Occipital lobe (tissue), 2 donors: ENCODE measurements around the gene ATP8B1. TPM values are rescaled to one million over a fixed set of nuclear protein-coding genes. Genes with fewer than 3 reads are reported as not detected.
"Not testable (repeated sequence)": the region's sequence is repeated elsewhere in the genome, so short reads cannot be mapped to it uniquely, and the experiment has no call there.

Source experiments
- DNase-seq: peaks from one replicate; lab custom pipeline; 2025; lab: John Stamatoyannopoulos, UW
- total RNA-seq: library from RNA; depleted of rRNA; stranded (reverse); fragments of >200 nt; gene quantifications from one replicate; pipeline ENCODE4 v1.2.3, GENCODE V29; 2014

ATP8B1 gene
- total RNA-seq, 1 donor from 2014 or later: 2.5 TPM

GRCh38 chr18:57768537-57769326 lies 34.4 kb downstream of the ATP8B1 start:
- DNase-seq: no peak

DNA sequence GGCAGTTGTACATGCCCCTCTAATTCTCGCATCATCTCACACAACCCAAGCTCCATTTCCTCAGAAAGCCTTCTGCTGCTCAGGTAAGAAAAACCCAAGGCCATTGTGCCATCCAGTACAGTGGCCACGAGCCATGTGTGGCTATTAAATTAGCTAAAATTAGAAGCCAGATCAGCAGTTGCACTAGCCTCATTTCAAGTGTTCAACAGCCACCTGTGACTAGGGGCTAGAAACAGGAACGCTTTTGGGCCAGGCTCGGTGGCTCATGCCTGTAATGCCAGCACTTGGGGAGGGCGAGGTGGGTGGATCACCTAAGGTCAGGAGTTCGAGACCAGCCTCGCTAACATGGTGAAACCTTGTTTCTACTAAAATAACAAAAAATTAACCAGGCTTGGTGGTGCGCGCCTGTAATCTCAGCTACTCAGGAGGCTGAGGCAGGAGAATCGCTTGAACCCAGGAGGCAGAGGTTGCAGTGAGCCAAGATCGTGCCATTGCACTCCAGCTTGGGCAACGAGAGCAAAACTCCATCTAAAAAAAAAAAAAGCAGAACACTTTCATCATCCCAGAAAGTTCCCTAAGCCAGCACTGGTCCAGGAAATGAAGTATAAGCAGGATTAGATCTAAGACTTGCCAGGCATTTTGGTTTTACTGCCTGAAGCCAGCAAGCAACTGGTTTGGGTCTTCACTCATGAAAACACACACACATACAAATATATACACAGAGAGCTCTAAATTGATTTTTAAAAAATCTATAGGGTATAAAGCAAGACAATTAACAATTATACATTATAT lies 35.7 kb downstream of the ATP8B1 start:
- DNase-seq: no peak

GRCh38 chr18:57764995-57765394 lies 38.1 kb downstream of the ATP8B1 start:
- DNase-seq: no peak

GRCh38 chr18:57764087-57764486 lies 39.0 kb downstream of the ATP8B1 start:
- no peak for DNase-seq

GRCh38 chr18:57762686-57763085 lies 40.4 kb downstream of the ATP8B1 start:
- no peak for DNase-seq

- no peak for DNase-seq
These were observed 43.5 kb downstream of the ATP8B1 start for GRCh38 chr18:57759650-57760049.

DNA sequence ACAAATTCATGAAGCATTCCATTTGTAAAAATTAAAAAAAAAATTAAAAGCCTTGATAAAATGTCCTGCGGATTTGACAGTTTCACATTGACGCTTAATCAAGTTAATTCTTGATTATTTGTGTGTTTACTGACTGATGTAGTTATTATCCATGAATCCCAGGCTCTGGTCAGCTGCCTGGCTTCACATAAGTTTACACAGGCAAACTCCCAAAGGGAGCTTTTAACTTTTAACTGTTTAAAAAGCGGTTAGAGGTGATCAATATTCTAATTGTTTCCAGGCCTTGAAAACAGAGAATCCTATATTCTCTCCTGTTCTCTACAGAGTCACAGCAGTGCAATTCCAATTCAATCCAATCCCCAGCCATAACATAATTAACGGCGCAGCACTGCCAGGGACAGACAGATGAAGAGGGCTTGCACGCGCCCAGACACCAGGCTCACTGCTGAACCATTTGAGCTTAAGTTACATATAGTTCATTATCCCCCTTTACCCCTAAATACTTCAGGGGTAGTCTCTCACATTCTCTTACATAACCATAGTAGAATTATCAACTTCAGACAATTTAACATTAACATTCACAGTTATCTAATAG lies 47.5 kb downstream of the ATP8B1 start:
- no peak for DNase-seq

- no peak for DNase-seq
These were observed 48.4 kb downstream of the ATP8B1 start for GRCh38 chr18:57754577-57755338.

- no peak for DNase-seq
These were observed 50.1 kb downstream of the ATP8B1 start for GRCh38 chr18:57753063-57753462.

DNA sequence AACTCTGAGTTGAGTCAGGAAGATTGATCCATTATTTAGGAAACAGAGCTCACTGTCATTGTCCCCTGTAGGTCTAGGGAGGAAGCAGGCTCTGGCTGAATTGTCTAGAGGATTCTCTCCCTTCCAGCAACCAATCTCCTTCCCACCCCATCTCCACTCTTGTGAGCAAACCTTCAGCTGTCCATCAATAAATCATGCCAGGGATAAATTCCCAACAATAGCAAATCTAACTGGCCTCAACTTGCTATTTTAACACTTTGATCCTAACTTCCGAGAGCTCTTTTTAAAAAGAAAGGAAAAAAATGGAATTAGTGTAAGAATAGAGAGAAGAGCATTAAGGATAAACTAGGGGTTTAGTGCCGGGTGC lies 53.5 kb downstream of the ATP8B1 start:
- DNase-seq: no peak

- no peak for DNase-seq
These were observed 54.1 kb downstream of the ATP8B1 start for GRCh38 chr18:57748770-57749603.

DNA sequence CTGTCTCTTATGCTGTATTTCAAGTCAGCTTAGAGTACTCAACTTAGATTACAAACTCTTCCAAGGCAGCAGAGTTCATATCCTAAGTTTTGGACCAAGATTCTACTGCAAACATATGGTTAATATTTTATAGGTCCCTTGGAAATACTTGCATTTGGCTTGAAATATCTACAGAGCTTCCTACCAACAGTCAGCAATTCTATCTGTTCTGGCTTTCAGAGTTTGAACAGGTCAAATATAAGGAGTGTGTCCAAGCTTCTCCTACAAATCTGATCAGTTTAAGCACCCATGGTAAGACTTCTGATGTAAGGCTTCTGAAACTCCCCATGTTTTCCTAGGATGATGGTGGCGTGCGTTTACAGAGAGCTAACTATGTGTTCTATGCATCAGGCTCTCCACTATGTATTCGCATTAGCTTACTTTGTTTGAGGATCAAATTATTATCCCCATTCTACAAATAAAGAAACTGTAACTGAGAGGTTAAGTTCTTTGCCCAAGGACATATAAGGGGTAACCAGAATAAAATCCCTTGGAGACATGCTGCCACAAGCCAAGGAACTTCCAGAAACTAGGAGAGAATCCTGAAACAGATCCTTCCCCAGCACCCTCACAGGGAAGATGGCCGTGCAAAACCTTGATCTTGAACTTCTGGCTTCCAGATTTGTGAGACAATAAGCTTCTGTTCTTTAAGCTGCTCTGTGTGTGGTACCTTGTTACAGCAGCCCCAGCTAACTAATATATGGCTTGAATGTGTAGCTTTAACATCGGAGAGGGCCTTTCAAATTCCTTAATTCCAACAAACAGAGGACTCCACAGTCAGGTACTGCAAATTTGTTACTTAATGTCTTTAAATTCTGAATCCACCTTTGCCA lies 55.1 kb downstream of the ATP8B1 start:
- no peak for DNase-seq

GRCh38 chr18:57744211-57744694 lies 58.9 kb downstream of the ATP8B1 start:
- DNase-seq: no peak

- no peak for DNase-seq
These were observed 60.1 kb downstream of the ATP8B1 start for GRCh38 chr18:57743008-57743407.

DNA sequence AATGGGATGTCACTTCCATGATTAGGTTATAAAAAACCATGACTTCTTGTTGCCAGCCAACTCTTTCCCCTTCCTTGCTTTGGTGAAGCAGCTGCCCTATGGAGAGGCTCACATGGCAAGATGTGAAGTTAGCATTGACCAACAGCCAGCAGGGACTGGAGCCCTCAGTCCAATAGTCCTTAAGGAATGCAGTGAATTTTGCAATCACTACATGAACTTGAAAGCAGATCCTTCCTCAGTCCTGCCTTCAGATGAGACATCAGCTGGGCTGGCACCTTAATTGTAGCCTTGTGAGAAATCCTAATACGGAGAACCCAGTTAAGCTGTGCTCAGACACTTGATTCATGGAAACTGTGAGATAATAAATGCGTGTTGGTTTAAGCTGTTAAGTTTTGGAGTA lies 61.8 kb downstream of the ATP8B1 start:
- no peak for DNase-seq

DNA sequence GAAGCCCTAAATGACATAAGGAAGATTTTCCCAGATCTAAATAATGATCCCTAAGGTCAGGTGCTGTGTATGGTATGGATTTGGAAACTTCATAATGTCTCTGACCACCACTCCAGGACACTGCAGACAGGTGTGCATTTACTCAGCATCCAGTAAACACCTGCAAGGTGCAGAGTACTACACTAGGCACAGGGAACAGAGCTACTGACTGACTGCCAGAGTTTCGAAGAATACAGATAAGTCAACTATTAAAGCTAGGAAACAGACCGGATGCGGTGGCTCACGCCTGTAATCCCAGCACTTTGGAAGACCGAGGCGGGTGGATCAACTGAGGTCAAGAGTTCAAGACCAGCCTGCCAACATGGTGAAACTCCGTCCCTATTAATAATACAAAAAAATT lies 65.0 kb downstream of the ATP8B1 start:
- no peak for DNase-seq

DNA sequence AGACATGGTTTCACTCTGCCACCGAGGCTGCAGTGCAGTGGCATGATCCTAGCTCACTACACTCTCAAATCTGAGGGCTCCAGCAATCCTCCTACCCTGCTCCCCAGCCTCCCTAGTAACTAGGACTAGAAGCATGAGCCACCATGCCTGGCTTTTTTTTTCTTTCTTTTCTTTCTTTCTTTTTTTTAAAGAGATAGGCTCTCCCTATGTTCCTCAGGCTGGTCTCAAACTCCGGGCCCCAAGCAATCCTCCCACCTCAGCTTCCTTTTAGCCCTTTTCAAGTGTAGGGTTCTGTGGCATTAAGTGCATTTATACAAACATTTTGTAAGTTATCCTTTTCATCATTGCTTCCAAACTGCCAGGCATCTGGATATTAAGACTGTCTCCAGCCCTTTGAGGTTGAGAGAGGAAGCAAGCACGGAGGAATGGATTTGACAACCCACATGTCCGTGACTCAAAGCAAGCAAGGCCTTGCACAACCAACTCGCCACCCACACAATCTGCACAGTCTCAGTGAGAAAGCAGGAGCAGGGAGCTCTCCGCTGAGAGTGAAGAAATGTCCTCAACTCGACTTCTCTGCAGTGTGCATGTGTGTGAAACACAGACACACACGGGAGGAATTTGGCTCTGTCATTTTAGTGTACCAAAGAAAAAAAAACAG lies 65.6 kb downstream of the ATP8B1 start:
- peak; percentile 73 for DNase-seq

DNA sequence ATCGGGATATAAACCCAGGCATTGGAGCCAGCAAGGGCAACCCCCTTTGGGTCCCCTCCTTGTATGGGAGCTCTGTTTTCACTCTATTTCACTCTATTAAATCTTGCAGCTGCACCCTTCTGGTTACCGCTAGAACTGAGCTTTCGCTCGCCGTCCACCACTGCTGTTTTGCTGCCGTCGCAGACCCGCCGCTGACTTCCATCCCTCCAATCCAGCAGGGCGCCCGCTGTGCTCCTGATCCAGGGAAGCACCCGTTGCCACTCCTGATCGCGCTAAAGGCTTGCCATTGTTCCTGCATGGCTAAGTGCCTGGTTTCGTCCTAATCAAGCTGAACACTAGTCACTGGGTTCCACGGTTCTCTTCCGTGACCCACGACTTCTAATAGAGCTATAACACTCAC lies 68.1 kb downstream of the ATP8B1 start:
- not testable (repeated sequence) for DNase-seq

DNA sequence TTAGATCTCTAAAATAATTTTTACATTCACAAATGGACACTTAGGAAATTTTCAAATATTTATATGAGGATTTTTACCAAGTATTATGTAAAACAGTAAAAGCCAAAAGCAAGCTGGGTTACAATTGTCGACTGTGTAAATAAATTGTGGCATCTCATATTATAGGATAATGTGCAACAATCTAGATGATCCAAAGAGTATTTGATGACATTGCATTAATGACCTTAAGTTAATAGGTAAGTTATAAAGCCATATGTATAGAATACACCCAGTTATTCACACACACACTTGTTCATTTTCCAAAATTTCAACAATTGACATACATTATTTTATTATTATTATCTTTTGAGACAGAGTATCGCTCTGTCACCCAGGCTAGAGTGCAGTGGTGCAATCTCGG lies 69.3 kb downstream of the ATP8B1 start:
- DNase-seq: no peak
